GM21786 (cell line): Measurements from ENCODE around the gene CCDC13.
"Not testable (repeated sequence)": the region's sequence is repeated elsewhere in the genome, so short reads cannot be mapped to it uniquely, and the experiment has no call there.

Experiments used
- ATAC-seq: cut with Tn5 transposase; IDR thresholded peaks from one replicate; pipeline ENCODE4 v1.9.1; 2021; ENCODE audit not compliant: unreplicated experiment

CCDC13 gene, protein sequence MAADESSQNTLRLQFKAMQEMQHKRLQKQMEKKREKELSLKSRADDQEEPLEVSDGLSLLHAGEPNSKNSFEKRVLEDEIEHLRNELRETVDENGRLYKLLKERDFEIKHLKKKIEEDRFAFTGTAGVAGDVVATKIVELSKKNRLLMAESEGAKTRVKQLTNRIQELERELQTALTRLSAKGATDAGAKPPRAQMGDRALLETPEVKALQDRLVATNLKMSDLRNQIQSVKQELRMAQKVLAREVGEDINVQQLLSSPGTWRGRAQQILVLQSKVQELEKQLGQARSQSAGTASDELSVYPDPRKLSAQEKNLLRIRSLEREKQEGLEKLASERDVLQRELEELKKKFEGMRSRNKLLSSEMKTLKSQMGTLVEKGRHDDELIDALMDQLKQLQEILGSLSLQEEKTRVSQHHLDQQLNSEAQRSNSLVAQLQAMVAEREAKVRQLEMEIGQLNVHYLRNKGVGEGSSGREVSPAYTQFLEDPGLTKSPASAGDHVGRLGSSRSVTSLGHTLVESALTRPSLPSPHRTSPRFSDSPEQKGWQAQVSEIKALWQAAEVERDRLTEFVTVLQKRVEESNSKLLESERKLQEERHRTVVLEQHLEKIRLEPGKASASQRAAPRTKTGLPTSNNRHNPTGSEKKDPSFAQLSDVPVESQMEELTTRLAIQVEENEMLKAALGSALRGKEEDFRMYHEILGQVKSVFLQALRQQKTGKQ

DNA sequence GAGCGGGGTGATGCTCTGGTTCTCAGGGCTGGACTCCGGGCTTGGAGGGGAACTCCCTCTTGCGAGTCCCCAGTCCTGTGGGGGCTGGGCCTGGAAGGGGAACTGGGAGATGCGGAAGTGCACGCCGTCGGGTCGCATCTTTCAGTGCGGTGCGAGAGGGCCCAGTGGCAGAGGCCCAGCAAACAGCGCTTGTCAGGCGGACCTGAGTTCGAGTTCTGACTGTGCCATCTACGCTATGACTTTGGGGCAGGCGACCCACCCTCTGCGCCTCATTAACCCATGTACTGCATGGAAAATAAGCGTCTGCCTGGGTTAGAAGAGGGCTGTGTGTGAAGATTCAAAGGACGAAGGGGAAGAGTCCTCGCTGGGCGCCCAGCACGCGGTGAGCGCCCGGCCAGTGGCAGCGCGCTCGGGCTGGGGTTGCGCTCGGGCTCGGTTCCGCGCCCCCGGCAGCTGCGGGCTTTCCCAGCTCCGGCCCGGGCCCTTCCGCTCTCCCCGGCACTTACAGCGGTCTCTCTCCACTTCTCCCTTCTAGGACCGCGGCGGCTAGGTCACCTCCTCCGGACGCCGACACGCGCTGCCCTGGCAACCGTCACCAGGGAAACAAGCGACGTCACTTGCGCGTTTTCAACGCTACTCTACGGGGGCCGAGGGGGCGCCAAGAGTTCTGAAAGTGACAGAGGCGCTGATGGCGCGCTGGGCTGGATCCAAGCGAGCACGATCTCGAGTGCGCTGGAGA is at the start of gene CCDC13:
Gene CCDC13, minus strand, starts transcription at position 584 of the 739 bp plus-strand sequence. CDS start 14,908 bp downstream, outside the sequence.
- ATAC-seq = peak; percentile 98

DNA sequence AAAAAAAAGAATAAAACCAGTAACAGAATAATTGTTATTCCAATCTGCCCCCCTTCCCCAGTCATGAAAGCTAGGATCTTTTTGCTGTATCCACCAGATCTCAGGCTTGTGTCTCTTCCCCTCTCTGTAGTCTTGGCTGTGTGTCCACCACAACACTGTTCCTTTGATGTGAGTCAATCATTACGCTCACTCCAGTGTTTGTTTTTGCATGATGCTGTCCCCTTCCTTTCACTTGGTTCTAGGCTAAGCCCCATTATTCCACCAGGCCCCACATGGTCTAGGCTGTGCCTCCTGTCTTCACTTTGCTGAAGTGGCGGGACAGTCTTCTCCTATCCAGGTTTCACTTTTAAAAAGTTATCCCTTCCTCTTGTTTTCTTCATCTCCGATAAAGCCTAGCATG is 49.8 kb upstream of the CCDC13 start:
- ATAC-seq = no peak

DNA sequence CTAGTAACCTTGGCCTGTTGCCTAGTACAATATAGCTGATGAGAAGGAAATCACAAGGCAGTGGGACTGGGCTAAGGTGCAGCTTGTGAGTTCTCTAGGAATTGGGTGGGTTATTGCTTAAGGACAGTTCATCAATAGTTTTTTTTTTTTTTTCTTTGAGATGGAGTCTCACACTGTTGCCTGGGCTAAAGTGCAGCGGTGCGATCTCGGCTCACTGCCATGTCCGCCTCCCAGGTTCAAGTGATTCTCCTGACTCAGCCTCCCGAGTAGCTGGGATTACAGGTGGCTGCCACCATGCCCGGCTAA is 47.6 kb upstream of the CCDC13 start:
- no peak for ATAC-seq

DNA sequence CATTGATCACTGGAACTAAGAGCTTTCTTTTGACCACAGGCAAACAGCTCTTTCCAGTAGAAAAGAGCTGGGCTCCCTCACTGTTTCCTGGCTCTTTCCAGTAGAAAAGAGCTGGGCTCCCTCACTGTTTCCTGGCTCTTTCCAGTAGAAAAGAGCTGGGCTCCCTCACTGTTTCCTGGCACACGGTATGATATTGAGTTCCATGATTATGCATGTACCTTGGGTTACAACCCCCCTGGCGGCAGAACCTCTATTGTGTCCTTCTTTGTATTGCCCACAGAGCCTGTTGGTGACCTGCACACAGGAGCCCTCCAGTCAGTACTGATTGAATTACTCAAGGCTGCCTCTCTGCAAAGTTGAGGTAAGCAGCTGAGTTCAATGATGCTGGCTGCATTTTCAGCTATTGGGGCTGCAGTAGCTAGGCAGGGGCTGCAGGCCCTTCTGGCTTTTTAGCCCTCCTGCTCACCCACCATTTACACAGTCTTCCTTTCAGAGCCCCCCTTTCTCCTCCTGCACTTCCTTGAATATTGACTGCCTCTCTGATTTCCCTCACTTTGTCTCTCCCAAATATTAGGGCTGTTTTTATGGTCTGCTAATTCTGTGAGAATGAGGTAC is 46.4 kb upstream of the CCDC13 start:
- no peak for ATAC-seq

DNA sequence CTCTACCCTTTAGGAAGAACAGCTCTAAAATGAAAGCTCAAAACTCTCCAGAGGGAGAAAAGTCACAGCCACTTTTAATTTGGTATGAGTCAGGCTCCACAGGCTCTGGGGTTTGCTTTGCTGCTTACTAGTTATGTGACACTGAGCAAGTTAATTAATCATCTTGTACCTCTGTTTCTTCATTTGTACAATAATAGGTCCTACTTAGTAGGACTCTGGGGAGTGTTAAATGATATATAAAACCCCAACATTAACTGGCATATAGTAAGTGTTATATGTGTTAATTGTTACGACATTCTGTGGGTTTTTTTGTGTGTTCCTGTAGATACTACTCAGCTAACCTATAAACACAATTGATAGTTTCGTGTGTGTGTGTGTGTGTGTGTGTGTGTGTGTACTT is 42.8 kb upstream of the CCDC13 start:
- ATAC-seq = no peak

DNA sequence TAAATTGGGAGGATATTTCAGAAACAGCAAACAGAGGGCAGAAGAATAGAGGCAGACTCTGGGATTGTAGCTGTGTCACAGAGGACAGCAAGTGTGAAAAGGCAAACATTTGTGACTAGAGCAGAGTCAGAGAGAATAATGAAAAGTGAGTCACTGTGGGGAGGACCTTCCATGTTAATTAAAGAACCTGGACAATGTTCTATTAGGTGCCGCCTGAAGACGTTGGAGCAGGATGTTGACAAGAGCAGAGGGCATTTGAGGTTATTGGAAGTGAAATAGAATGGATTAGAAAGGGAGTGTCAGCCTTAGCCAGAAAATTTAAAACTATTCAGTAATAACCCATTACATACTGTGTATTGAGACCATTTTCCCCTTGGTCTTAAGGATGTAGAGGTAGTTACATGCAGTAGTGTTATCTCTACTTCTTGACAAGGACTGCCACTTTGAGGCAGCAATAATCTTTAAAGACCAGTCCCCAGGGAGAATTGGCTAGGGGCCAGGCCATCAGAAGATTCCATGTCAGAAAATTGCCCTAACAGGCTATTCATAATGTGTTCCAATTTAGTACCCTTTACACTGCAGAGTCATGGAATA is 42.0 kb upstream of the CCDC13 start:
- no peak for ATAC-seq

DNA sequence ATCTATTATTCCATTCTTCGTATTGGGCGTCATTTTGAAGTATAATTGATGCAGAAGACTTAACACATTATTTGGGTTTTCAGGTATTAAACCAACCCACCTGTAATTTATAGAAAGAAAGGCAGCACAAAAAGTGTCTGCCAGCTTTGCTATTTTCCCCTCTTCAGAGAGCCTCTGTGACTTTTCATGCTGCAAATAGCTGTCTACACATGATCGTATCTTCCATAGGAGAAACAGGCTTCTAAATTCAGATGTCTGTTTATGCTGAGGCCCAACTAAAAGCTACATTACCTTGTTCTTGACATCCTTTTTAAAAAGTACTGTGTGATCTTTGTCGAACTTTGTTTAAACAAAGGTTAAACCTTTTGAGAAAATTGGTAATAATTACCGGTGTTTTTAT is 41.2 kb upstream of the CCDC13 start:
- ATAC-seq = no peak

DNA sequence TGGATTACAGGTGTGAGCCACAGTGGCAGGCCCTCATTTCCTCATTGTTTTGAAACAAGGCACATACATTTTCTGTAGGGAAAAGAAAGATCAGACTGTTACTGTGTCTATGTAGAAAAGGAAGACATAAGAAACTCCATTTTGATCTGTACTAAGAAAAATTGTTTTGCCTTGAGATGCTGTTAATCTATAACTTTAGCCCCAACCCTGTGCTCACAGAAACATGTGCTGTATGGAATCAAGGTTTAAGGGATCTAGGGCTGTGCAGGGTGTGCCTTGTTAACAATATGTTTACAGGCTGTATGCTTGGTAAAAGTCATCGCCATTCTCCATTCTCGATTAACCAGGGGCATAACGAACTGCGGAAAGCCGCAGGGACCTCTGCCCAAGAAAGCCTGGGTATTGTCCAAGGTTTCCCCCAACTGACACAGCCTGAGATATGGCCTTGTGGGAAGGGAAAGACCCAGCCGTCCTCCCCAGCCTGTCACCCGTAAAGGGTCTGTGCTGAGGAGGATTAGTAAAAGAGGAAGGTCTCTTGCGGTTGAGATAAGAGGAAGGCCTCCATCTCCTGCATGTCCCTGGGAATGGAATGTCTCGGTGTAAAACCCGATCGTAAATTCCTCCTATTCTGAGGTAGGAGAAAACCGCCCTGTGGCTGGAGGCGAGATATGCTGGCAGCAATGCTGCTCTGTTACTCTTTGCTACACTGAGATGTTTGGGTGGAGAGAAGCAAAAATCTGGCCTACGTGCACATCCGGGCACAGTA is 38.2 kb upstream of the CCDC13 start:
- not testable (repeated sequence) for ATAC-seq

DNA sequence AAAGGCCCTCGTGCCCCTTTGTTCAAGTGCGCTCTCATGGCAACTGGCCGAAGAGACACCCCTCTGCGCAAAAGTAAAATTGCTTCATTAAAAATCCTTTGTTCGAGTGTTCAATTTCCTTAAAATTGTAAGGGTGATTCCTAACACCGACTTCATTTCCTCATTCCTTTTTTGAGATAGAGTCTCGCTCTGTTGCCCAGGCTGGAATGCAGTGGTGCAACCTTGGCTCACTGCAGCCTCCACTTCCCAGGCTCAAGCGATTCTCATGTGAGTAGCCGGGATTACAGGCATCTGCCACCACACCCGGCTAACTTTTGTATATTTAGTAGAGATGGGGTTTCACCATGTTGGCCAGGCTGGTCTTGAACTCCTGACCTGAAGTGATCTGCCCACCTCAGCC is 37.7 kb upstream of the CCDC13 start:
- not testable (repeated sequence) for ATAC-seq

DNA sequence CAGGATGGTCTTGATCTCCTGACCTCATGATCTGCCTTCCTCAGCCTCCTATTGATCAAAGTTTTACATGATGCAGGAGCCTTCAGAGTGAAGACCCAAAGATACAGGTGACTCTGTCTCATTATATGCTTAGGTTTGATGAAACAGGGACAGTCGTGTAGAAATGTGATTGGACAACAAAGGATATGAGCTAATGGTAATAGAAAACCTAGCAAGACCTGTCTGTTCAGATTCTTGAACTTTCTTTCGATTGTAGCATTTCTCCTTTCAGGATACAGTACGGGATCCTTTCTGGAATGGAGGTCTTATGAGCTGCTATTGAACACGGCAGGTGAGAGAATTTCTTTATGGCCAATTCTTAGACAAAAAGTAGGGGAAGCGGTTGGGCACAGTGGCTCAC is 36.1 kb upstream of the CCDC13 start, which contains the start of gene ACKR2:
Gene ACKR2, plus strand, starts transcription at position 244 of the 400 bp plus-strand sequence. CDS start 55,058 bp downstream, outside the sequence.
- no peak for ATAC-seq

DNA sequence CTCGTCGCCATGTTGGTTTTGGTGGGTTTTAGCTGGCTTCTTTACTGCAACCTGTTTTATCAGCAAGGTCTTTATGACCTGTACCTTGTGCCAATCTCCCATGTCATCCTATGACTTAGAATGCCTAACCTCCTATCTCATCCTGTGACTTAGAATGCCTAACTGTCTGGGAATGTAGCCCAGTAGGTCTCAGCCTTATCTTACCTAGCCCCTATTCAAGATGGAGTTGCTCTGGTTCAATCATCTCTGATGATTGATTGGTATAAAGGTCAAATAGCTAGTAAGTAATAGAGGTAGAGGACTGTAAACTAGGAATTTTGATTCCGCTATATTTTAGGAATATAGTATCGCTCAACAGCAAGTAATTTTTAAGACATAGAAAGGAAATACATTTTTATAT is 34.9 kb upstream of the CCDC13 start:
- ATAC-seq = no peak

DNA sequence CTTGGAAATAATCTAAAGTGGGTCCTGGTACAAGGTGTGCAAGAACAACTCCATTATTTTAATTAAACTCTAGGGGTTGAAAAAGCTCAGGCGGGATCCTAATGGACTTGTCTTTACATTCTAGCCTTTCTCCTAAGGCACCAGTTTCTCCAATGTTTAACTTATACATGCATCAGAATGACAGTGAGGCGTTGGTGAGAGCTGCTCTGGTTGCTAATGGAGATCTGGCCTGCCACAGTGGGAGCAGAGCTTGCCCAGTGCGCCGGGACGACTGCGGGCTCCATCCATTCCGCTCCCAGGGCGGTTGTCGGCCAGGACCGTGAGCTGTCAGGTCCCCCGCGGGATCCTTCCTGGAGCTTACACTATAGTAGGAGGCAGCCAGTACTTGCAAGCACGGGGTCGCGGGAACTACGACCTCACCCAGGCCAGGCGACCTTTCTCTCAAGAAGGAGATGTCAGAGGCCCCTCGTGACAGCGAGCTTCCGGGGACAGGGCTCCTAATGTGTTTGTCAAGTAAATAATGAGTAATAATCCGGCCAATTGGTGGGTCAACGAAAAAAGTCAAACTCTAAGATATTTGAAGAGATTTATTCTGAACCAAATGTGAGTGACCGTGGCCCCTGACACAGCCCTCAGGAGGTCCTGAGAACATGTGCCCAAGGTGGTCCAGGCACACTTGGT is 32.2 kb upstream of the CCDC13 start:
- ATAC-seq = no peak

DNA sequence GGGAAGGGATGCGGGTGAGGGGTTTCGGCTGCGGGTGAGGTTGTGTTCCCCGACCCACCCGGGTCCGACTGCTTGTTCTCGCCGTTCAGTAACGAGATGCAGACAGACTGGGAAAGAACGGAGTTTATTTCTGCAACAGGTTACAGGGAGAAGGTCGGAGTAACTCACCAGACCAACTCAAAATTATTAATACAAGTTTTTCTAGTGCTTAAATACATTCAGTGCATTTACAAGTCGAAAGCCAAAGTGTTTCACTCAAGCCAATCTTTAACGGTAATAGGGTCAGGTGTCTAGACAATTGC is 31.7 kb upstream of the CCDC13 start:
- ATAC-seq = peak; percentile 23

DNA sequence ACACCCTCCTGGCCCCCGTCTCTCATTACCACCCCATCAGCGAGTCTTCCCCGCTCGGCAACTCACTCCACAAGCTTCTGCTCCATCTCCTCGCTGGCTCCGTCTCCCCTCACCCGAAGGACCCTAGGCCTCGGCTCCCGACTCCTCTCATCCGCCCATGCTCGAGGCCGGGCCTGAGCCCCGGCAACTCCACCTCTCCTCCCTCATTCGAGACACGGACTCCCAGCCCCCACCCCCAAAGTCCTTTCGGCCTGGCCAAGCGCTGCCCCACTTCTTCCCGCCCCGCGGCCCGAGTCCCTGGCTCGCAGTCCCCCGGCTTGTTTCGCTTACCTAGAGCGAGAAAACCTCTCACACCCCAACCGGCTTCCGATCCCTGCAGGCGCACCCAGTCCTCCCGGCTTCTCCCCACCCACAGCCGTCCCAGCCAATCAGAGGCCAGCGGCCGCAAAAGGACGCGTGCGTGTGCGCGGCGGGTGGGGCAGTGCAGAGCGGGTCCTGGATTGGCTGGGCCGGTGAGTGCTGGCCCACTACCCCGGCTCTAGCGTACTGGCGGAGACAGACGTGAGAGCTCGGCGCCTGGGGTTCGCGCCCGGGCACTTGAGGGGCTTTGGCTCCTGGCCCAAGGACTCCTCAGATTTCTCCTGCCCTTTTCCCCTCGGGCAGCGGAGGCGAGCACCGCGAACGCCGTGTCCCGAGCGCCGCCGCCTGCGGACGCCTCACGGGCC is 31.2 kb upstream of the CCDC13 start, which contains the start of gene HIGD1A:
Gene HIGD1A, minus strand, starts transcription at position 385 of the 725 bp plus-strand sequence. CDS start 10,237 bp downstream, outside the sequence.
- peak; percentile 99 for ATAC-seq

DNA sequence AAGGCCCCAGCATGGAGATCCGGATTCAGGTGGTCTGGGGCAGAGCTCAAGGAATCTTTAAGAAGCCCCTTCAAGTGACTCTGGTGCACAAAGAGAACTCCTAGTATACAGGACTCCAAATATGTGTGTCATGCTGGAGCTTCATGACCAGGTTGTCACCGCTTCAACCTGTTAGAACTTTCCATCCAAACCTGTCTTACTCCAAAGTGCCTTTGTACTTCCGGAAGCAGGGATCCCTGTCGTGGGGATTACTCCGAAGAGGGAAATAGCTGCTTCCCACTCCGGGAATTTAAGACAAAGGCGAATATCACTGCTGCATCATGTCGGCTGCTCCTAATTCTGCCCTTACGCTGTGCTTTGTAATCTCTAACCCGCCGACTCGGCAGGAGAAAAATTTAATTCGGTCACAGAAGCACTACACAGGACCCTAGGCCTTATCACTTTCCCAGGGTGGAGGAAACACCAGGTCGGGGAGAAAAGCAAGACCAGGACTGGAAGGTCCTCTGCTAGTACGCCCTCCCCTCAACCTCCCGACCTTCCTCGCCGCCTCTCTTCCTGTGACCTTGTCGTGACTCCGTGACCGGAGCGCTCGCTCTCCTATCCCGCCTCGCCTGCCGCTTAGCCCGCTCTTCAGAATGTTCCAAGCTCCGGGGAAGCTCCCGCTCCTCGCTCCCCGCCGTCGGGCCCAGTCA is 30.5 kb upstream of the CCDC13 start:
- ATAC-seq = peak; percentile 18

DNA sequence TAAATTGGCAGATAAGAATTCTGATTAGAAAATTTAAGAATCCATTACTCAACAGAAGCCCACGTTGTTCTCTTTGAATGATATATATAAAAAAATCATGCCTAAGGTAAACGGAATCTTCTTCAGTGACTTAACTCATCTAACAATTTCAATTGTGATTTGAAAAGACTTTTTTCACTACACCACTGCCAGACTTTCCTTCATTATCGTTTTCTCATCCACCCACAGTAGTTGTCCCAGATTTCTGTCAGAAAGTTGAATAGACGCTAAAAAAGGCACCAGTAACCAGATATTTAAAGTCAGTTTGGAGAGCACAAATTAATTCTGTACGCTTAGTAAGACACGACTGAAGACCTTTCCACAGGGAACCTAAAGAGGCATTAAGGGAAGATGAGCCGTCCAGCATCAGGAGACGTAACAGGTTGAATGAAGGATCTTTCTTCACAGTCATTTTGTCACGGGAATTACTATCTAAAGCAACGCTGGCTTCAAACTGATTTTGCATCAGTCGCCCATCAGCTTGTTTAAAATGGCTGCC is 29.9 kb upstream of the CCDC13 start:
- no peak for ATAC-seq

DNA sequence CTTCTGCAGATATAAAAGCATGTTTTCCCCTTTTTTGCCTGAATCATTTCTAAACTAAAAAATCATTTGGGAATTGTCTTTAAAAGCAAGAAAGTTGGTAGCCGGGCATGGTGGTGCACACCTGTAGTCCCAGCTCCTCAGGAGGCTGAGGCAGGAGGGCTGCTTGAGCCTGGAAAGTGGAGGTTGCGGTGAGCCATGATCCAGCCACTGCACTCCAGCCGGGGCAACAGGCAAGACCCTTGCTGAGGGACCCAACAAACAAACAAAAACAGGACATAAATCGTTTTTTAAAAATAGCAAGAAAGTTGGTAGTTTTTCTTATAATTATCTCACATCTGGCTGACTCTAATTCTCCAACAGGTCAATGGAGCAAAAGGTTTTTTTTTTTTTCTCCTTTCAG is 28.7 kb upstream of the CCDC13 start:
- no peak for ATAC-seq

DNA sequence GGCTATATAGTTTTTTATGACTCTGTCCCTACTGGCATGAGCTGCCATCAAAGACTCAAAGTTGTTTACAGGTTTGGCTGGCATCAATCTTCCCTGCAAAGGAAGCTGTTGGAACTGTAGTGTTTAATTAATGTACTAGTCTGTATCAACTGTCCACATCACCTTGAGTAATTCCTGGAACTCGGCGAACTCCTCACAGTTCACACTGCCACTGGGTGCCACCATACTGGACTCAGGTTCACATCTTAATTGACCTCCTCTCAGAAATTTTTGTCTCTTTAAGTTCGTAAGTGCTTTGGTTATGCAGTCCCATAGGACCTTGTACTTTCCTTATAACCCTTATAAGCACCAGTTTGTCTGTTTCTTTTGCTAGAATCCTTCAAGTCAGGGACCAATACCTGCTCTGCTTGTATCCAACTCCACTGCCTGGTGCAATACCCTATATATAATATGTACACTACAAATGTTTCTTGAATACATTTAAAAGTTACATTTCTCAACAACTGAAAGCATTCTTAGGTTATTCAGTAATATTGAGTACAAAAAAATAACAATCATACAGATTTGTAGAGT is 28.1 kb upstream of the CCDC13 start:
- no peak for ATAC-seq
